SU-DHL-6 (cell line): ENCODE results near the gene GRID1.

ENCODE experiments used
- H2AFZ ChIP-seq: fragments of 200-600 bp; sonication (generic); 2 replicates; pipeline ENCODE4 v1.6.1; 2014; ENCODE audit warnings: low read depth, mild to moderate bottlenecking, moderate library complexity, mixed read lengths, antibody characterized with exemption, low read length; ENCODE audit not compliant: severe bottlenecking
- H3F3A ChIP-seq: fragments of 200-600 bp; shearing (Covaris generic); 2 replicates; pipeline ENCODE4 v1.6.0; 2016; ENCODE audit warnings: antibody characterized with exemption, mild to moderate bottlenecking; ENCODE audit not compliant: insufficient read depth
- H3K27ac ChIP-seq: fragments of 200-600 bp; sonication (generic); 2 replicates; pipeline ENCODE4 v1.5.1; 2016; ENCODE audit warnings: low read depth, mild to moderate bottlenecking, low read length, moderate library complexity, mixed read lengths
- H3K27me3 ChIP-seq: fragments of 200-600 bp; sonication (generic), shearing (Covaris generic); 2 replicates; pipeline ENCODE4 v1.6.0; 2014; ENCODE audit warnings: mild to moderate bottlenecking, low read length
- H3K36me3 ChIP-seq: fragments of 200-600 bp; sonication (generic); 2 replicates; pipeline ENCODE4 v1.6.1; 2014; ENCODE audit warnings: mild to moderate bottlenecking, low read length, mixed read lengths
- H3K4me2 ChIP-seq: fragments of 300-600, 200-600 bp; shearing (Covaris generic), sonication (generic); 2 replicates; pipeline ENCODE4 v1.6.0; 2014; ENCODE audit warnings: low read length, low read depth, mild to moderate bottlenecking; ENCODE audit not compliant: poor library complexity, severe bottlenecking
- H3K4me3 ChIP-seq: fragments of 200-600 bp; sonication (generic); 2 replicates; pipeline ENCODE4 v1.5.1; 2014; ENCODE audit warnings: antibody characterized with exemption, low read length, mild to moderate bottlenecking, mixed read lengths; ENCODE audit not compliant: insufficient read depth, poor library complexity, severe bottlenecking
- H3K79me2 ChIP-seq: fragments of 200-600 bp; sonication (generic); 2 replicates; pipeline ENCODE4 v1.6.1; 2014; ENCODE audit warnings: mild to moderate bottlenecking, low read length, moderate library complexity; ENCODE audit not compliant: insufficient read depth
- H3K9ac ChIP-seq: fragments of 200-600 bp; sonication (generic); 2 replicates; pipeline ENCODE4 v1.7.0; 2014; ENCODE audit warnings: mild to moderate bottlenecking, low read length
- H3K9me2 ChIP-seq: fragments of 200-600 bp; sonication (generic); replicated peaks from 2 replicates; pipeline ENCODE4 v1.6.1; 2014; ENCODE audit warnings: low read length; ENCODE audit not compliant: insufficient read depth
- H3K9me3 ChIP-seq: fragments of 200-600 bp; sonication (generic); 2 replicates; pipeline ENCODE4 v1.6.1; 2014; ENCODE audit warnings: low read length, mixed read lengths; ENCODE audit not compliant: insufficient read depth
- H4K20me1 ChIP-seq: fragments of 200-600 bp; sonication (generic); 2 replicates; pipeline ENCODE4 v1.6.1; 2014; ENCODE audit warnings: low read depth, mild to moderate bottlenecking, antibody characterized with exemption, low read length, moderate library complexity, mixed read lengths
- EZH2phosphoT487 ChIP-seq: fragments of 200-600 bp; sonication (generic), shearing (Covaris generic); conservative IDR thresholded peaks from 2 replicates; pipeline ENCODE4 v1.6.1; 2018; ENCODE audit warnings: mild to moderate bottlenecking, antibody characterized with exemption, low read length, moderate library complexity, mixed read lengths
- TF ChIP-seq, protein P1 (sequence below): fragments of 200-600 bp; sonication (generic); IDR thresholded peaks from one replicate; pipeline ENCODE4 v1.5.1; 2017; ENCODE audit warnings: antibody characterized with exemption, mild to moderate bottlenecking, low read length, moderate library complexity; ENCODE audit not compliant: insufficient read depth, poor library complexity, severe bottlenecking

The GRID1 gene

DNA sequence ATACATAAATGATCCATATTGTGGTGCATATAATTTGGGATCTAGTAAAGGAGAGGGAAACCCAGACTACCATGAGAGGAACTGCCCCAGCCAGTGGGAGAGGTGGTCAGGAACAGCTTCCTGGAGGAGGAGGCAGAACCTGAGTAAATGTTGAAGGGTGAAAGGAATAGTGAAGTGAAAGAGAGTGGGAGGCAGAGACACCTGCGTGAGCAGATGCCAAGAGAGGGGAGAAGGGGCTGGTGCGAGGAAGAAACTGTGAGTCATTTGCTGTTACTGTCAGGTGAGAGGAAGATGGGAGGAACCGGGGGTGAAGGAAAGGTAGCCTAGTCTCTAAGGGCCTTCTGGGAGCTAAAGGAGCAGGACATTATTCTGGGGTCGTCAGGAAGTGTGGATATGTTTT lies 294.8 kb downstream of the GRID1 start:
- Histone ChIP-seq H3K36me3 (no peaks in the 10 kb centered on the region), H3K27ac (no peak overlapping the region), H3K9me3 (no peaks in the 10 kb centered on the region), H3K9ac (no peak overlapping the region), H3K4me3 (no peak overlapping the region), H3F3A (no peaks in the 10 kb centered on the region), H4K20me1 (no peaks in the 10 kb centered on the region), H3K27me3 (no peaks in the 10 kb centered on the region), H3K9me2 (no peaks in the 10 kb centered on the region), H3K4me2 (no peak overlapping the region), H3K79me2 (no peaks in the 10 kb centered on the region), H2AFZ (no peak overlapping the region)
- TF ChIP-seq EZH2phosphoT487: no peak
- TF ChIP-seq, protein P1, sequence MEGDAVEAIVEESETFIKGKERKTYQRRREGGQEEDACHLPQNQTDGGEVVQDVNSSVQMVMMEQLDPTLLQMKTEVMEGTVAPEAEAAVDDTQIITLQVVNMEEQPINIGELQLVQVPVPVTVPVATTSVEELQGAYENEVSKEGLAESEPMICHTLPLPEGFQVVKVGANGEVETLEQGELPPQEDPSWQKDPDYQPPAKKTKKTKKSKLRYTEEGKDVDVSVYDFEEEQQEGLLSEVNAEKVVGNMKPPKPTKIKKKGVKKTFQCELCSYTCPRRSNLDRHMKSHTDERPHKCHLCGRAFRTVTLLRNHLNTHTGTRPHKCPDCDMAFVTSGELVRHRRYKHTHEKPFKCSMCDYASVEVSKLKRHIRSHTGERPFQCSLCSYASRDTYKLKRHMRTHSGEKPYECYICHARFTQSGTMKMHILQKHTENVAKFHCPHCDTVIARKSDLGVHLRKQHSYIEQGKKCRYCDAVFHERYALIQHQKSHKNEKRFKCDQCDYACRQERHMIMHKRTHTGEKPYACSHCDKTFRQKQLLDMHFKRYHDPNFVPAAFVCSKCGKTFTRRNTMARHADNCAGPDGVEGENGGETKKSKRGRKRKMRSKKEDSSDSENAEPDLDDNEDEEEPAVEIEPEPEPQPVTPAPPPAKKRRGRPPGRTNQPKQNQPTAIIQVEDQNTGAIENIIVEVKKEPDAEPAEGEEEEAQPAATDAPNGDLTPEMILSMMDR: no peak

DNA sequence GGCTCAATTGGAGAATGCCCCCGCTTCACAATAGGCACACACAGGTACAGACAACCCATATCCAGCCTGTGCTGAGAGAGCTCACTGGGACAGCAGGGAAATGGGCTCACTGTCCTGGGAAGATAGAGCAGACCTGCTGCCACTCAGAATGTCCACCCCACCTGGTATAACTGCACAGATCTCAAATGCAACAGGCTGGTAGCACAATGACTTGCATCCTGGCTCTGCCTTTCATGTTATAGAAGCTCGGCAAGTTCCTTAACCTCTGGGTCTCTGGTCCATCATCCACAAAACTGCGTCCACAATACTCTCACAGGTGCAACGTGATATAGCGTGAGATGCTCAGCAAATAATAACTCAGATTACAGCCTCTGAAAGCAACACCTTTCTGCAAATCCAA lies 295.4 kb downstream of the GRID1 start:
- no peak overlapping the region for H2AFZ ChIP-seq
- no peak overlapping the region for H3K4me2 ChIP-seq
- H4K20me1 ChIP-seq: no peaks in the 10 kb centered on the region
- H3K36me3 ChIP-seq: no peaks in the 10 kb centered on the region
- TF ChIP-seq, protein P1: no peak
- TF ChIP-seq EZH2phosphoT487: no peak
- no peaks in the 10 kb centered on the region for H3K9me3 ChIP-seq
- H3K4me3 ChIP-seq: no peak overlapping the region
- no peaks in the 10 kb centered on the region for H3K27me3 ChIP-seq
- no peaks in the 10 kb centered on the region for H3F3A ChIP-seq
- no peak overlapping the region for H3K27ac ChIP-seq
- H3K9ac ChIP-seq: no peak overlapping the region
- H3K79me2 ChIP-seq: no peaks in the 10 kb centered on the region
- H3K9me2 ChIP-seq: no peaks in the 10 kb centered on the region

DNA sequence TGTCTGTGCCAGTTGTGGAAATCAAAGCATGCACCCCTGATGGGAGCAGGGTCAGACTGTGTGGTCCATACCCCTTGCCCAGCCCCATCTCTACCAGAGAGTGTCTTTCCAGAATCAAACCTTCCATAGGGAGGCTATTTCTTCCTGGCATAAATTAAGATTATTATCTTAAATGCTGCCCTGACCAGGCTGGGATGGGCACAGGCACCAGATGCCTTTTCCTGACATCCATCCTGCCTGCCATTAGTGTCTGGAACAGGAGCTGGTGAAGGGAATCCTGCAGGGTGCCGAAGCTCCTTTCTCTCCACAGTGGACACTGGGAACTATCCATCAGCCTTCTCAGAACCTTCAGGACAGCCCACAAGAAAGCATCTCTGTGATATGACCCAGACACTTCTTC lies 296.3 kb downstream of the GRID1 start:
- Histone ChIP-seq H3K36me3 (no peaks in the 10 kb centered on the region), H3K79me2 (no peaks in the 10 kb centered on the region), H3K9me3 (no peaks in the 10 kb centered on the region), H3K9me2 (no peaks in the 10 kb centered on the region), H4K20me1 (no peaks in the 10 kb centered on the region), H3K4me3 (no peak overlapping the region), H3K27me3 (no peaks in the 10 kb centered on the region), H3F3A (no peaks in the 10 kb centered on the region), H3K9ac (no peak overlapping the region), H2AFZ (no peak overlapping the region), H3K4me2 (no peak overlapping the region), H3K27ac (no peak overlapping the region)
- no peak for TF ChIP-seq EZH2phosphoT487
- TF ChIP-seq, protein P1: no peak
